ENCODE measurements around the gene MIEF1. TPM values are rescaled to one million over a fixed set of nuclear protein-coding genes. Genes with fewer than 3 reads are reported as not detected.
A peak's percentile ranks its signal among the peaks of the same experiment; 100 is the strongest.

Gene MIEF1
- total RNA-seq, 4 donors from 2014 or later, result 16.5 to 51.0 (median 41.3) TPM

- peak; percentile 65 to 92 (median 88) for DNase-seq
- Histone ChIP-seq H3K36me3 (peaks cover 0 to 4% (median 0%) of the 10 kb centered on the region in 3 donors), H3K27me3 (no peaks in the 10 kb centered on the region), H3K9me3 (no peaks in the 10 kb centered on the region), H3K27ac (peak overlapping the region; percentile 69 to 98 (median 91)), H3K4me1 (peaks cover 7 to 59% (median 17%) of the 10 kb centered on the region in 4 donors), H3K4me3 (peak overlapping the region in 3 of 4 donors; percentile 18 to 57 (median 55))
- peak; percentile 94 to 97 for TF ChIP-seq POLR2A (IDR thresholded peaks at IDR 0.05)
- TF ChIP-seq, protein P1, sequence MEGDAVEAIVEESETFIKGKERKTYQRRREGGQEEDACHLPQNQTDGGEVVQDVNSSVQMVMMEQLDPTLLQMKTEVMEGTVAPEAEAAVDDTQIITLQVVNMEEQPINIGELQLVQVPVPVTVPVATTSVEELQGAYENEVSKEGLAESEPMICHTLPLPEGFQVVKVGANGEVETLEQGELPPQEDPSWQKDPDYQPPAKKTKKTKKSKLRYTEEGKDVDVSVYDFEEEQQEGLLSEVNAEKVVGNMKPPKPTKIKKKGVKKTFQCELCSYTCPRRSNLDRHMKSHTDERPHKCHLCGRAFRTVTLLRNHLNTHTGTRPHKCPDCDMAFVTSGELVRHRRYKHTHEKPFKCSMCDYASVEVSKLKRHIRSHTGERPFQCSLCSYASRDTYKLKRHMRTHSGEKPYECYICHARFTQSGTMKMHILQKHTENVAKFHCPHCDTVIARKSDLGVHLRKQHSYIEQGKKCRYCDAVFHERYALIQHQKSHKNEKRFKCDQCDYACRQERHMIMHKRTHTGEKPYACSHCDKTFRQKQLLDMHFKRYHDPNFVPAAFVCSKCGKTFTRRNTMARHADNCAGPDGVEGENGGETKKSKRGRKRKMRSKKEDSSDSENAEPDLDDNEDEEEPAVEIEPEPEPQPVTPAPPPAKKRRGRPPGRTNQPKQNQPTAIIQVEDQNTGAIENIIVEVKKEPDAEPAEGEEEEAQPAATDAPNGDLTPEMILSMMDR (IDR thresholded peaks at IDR 0.05), result no peak
Measured at GRCh38 chr22:39472570-39473556, 29.2 kb upstream of the MIEF1 start.

DNA sequence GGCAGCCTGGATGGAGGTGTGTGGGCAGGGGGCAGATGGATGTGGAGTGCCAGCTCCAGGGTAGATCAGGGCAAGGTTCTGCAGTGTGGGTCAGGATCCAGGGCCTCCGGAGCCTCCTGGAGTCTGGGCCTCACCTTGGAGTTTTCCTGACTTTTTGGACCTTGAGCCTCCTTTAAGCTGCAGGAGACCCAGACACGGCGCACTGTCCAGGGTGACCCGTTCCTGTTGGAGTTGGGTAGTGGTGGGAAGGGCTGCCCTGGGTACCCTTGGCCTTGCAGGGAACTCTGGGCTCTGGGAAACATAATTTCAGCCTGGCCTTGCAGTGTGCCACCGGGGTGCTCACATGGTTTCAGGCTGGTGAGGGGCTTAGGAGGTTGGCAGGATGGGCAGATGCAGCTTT is 28.2 kb upstream of the MIEF1 start:
- no peak for TF ChIP-seq POLR2A (IDR thresholded peaks at IDR 0.05)
- TF ChIP-seq, protein P1 (IDR thresholded peaks at IDR 0.05), result no peak
- H3K9me3 ChIP-seq, result no peaks in the 10 kb centered on the region
- peaks cover 0 to 51% (median 15%) of the 10 kb centered on the region in 4 donors for H3K4me1 ChIP-seq
- no peaks in the 10 kb centered on the region for H3K27me3 ChIP-seq
- peak in 1 of 3 donors; percentile 69 for DNase-seq
- H3K27ac ChIP-seq, result peak overlapping the region; percentile 17 to 98 (median 91)
- peaks cover 0 to 14% (median 0%) of the 10 kb centered on the region in 3 donors for H3K36me3 ChIP-seq
- peak overlapping the region in 2 of 4 donors; percentile 55 to 57 for H3K4me3 ChIP-seq

DNA sequence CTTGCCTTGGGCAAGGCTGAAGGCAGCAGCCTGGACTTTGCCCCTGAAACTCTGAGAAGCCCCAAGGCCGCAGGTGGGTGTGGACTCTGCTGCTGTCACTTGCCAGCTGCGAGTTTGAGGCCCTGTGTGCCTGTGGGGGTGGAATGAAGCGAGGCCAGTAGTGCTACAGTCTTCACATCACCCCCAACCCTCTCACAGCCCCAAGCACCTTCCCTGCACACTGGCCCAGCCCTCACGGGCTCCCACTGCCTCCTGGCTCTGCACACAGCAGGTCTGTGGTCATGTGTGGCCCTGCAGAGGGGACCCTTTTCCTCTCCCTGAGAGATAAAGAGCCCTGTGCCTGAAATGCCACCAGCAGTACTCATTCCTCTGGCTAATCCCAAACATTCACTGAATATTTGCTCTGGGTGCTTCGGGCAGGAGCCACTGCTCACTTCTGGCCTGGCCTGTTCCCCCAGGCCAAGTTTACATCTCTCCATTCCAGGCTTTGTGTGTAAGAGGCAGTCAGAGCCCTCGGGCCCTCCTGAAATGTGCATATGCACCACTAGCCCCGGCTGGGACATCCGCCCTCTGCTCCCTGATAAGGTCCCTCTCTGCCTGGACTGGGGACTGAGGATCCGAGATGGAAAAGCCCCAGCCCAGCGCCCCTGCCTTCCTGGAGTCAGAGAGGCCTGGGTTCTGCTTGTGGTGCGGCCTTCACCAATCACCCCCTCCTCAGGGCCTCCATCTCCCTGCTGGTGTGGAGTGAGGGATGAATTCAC is 27.6 kb upstream of the MIEF1 start:
- Histone ChIP-seq H3K36me3 (peaks cover 0 to 16% (median 0%) of the 10 kb centered on the region in 3 donors), H3K27ac (peak overlapping the region in 3 of 4 donors; percentile 87 to 98 (median 95)), H3K4me1 (peaks cover 0 to 49% (median 15%) of the 10 kb centered on the region in 4 donors), H3K9me3 (no peaks in the 10 kb centered on the region), H3K4me3 (peak overlapping the region in 2 of 4 donors; percentile 55 to 57), H3K27me3 (no peaks in the 10 kb centered on the region)
- peak in 2 of 3 donors; percentile 86 to 87 for DNase-seq
- TF ChIP-seq, protein P1 (IDR thresholded peaks at IDR 0.05), result no peak
- peak in 1 of 2 donors; percentile 36 for TF ChIP-seq POLR2A (IDR thresholded peaks at IDR 0.05)

GRCh38 chr22:39475337-39475736 is 26.8 kb upstream of the MIEF1 start:
- no peaks in the 10 kb centered on the region for H3K9me3 ChIP-seq
- peaks cover 0 to 41% (median 15%) of the 10 kb centered on the region in 4 donors for H3K4me1 ChIP-seq
- no peak overlapping the region for H3K4me3 ChIP-seq
- TF ChIP-seq, protein P1 (IDR thresholded peaks at IDR 0.05), result no peak
- no peak for TF ChIP-seq POLR2A (IDR thresholded peaks at IDR 0.05)
- H3K27me3 ChIP-seq, result no peaks in the 10 kb centered on the region
- H3K27ac ChIP-seq, result peak overlapping the region in 2 of 4 donors; percentile 23 to 95
- H3K36me3 ChIP-seq, result peaks cover 0 to 16% (median 0%) of the 10 kb centered on the region in 3 donors
- peak in 1 of 3 donors; percentile 52 for DNase-seq

GRCh38 chr22:39475902-39476301 is 26.2 kb upstream of the MIEF1 start:
- H3K27ac ChIP-seq, result no peak overlapping the region

More at GRCh38 chr22:39475902-39476301, 26.2 kb upstream of the MIEF1 start:
- Histone ChIP-seq H3K4me1 (peaks cover 0 to 36% (median 15%) of the 10 kb centered on the region in 4 donors), H3K4me3 (no peak overlapping the region), H3K27me3 (no peaks in the 10 kb centered on the region), H3K9me3 (no peaks in the 10 kb centered on the region), H3K36me3 (peaks cover 0 to 16% (median 0%) of the 10 kb centered on the region in 3 donors)
- TF ChIP-seq, protein P1 (IDR thresholded peaks at IDR 0.05), result no peak
- TF ChIP-seq POLR2A (IDR thresholded peaks at IDR 0.05), result no peak
- DNase-seq, result peak in 1 of 3 donors; percentile 47
